OCI-LY3 (cell line): ENCODE data around the gene NFIA.

Experiments
- H2AFZ ChIP-seq: fragments of 200-600, 300-600 bp; shearing (Covaris generic); 2 replicates; pipeline ENCODE4 v1.6.0; 2014; ENCODE audit warnings: antibody characterized with exemption, low read depth, low read length
- H3K27ac ChIP-seq: fragments of 200-600, 300-600 bp; sonication (generic); 2 replicates; pipeline ENCODE4 v1.5.1; 2014; ENCODE audit warnings: mild to moderate bottlenecking, low read length, moderate library complexity, mixed read lengths
- H3K27me3 ChIP-seq: fragments of 200-600, 300-600 bp; sonication (generic); 2 replicates; pipeline ENCODE4 v1.6.1; 2014; ENCODE audit warnings: low read depth, low read length, mixed read lengths
- H3K36me3 ChIP-seq: fragments of 200-600, 300-600 bp; sonication (generic); replicated peaks from 2 replicates; pipeline ENCODE3; 2014; ENCODE audit warnings: low read depth, low read length, mixed read lengths
- H3K4me1 ChIP-seq: fragments of 300-600, 200-600 bp; sonication (generic); 2 replicates; pipeline ENCODE4 v1.6.1; 2014; ENCODE audit warnings: low read length, mixed read lengths
- H3K4me2 ChIP-seq: fragments of 200-600, 300-600 bp; sonication (generic); 2 replicates; pipeline ENCODE4 v1.6.1; 2014; ENCODE audit warnings: low read length, mixed read lengths
- H3K4me3 ChIP-seq: fragments of 300-600, 200-600 bp; sonication (generic); 2 replicates; pipeline ENCODE4 v1.5.1; 2014; ENCODE audit warnings: antibody characterized with exemption, mild to moderate bottlenecking, low read length, moderate library complexity
- H3K79me2 ChIP-seq: fragments of 300-600, 200-600 bp; shearing (Covaris generic); 2 replicates; pipeline ENCODE4 v1.6.1; 2014; ENCODE audit warnings: mild to moderate bottlenecking, low read length, mixed read lengths
- H3K9ac ChIP-seq: fragments of 300-600, 200-600 bp; shearing (Covaris generic); 2 replicates; pipeline ENCODE4 v1.6.0; 2014; ENCODE audit warnings: mild to moderate bottlenecking, low read length, moderate library complexity
- H3K9me3 ChIP-seq: fragments of 200-600, 300-600 bp; shearing (Covaris generic); 2 replicates; pipeline ENCODE4 v1.6.1; 2014; ENCODE audit warnings: low read length, mixed read lengths; ENCODE audit not compliant: insufficient read depth
- H4K20me1 ChIP-seq: fragments of 200-600, 300-600 bp; sonication (generic); 2 replicates; pipeline ENCODE4 v1.6.1; 2016; ENCODE audit warnings: low read length, mixed read lengths; ENCODE audit not compliant: insufficient read depth
- EZH2phosphoT487 ChIP-seq: fragments of 200-600 bp; shearing (Covaris generic); IDR thresholded peaks from 2 replicates; pipeline ENCODE4 v1.6.1; 2018; ENCODE audit warnings: antibody characterized with exemption, mixed run types, low read depth
- TF ChIP-seq, protein P1 (sequence below): fragments of 200-600, 300-600 bp; sonication (generic); IDR thresholded peaks from 2 replicates; pipeline ENCODE4 v1.5.1; 2014; ENCODE audit warnings: antibody characterized with exemption, low read length, low read depth

Gene NFIA

DNA sequence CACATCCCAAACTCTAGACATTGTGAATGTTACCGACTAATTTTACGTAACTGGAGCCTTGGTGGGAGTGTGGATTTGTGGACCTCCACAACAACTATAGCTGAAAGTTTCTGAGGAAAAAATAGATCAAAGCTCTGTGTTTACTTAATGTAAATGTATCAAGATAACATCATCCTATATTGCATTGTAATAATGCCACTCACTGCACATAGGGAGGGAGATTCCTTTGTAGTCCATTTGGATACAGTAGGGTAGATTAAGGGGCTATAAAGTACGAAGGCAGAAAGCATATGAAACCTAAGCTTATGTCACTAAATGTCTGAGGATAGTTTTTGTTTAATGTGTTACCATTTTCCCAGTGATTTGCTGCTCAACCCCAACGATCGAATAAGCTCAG lies 369.2 kb downstream of the NFIA start:
- H3K9ac ChIP-seq: no peak overlapping the region
- no peaks in the 10 kb centered on the region for H3K27me3 ChIP-seq
- H3K79me2 ChIP-seq: no peaks in the 10 kb centered on the region
- no peak overlapping the region for H3K27ac ChIP-seq
- H3K4me2 ChIP-seq: no peak overlapping the region
- no peaks in the 10 kb centered on the region for H3K9me3 ChIP-seq
- H3K4me1 ChIP-seq: no peaks in the 10 kb centered on the region
- no peak overlapping the region for H3K4me3 ChIP-seq
- no peaks in the 10 kb centered on the region for H4K20me1 ChIP-seq
- H2AFZ ChIP-seq: no peak overlapping the region
- H3K36me3 ChIP-seq: no peaks in the 10 kb centered on the region
- TF ChIP-seq EZH2phosphoT487: no peak
- TF ChIP-seq, protein P1, sequence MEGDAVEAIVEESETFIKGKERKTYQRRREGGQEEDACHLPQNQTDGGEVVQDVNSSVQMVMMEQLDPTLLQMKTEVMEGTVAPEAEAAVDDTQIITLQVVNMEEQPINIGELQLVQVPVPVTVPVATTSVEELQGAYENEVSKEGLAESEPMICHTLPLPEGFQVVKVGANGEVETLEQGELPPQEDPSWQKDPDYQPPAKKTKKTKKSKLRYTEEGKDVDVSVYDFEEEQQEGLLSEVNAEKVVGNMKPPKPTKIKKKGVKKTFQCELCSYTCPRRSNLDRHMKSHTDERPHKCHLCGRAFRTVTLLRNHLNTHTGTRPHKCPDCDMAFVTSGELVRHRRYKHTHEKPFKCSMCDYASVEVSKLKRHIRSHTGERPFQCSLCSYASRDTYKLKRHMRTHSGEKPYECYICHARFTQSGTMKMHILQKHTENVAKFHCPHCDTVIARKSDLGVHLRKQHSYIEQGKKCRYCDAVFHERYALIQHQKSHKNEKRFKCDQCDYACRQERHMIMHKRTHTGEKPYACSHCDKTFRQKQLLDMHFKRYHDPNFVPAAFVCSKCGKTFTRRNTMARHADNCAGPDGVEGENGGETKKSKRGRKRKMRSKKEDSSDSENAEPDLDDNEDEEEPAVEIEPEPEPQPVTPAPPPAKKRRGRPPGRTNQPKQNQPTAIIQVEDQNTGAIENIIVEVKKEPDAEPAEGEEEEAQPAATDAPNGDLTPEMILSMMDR: no peak

DNA sequence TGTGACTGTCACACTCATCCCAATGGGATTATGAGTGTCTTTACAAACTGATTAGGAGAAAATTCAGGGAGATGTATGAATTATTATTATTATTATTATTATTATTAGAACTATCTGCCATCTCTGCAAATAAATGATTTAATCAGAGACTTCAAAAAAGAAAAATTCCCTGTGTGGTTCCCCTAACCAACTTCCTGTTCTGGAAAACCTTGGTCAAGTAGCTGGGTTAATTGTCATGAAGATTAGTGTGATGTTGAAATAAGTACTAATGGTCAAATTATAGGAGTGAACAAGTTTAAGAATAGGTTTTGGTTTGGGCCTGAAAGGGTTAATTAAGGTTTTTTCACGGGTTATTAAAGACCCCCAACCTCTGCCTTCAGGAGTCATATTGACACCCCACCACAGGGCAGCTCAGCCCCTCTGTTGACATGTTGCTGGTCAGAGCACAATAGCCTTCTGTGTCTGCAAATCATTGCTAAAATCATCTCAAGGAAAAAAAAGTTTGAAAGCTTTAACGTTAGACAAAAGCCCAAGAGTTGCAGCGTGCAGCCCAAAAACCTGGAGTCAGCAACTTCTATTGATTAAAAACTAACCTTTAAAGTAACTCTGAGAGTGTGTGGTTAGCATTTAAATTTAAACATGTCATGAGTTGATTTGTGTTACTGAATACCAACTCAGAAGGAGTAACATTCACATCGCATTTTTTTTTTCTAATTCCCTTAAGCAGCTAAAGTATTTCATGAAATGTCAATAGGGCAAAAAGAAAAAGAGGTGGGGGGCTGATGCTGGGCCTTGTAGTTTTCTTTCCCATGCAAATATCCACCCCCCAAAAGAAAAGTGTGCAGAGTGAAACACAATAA lies 370.0 kb downstream of the NFIA start:
- TF ChIP-seq, protein P1: no peak
- TF ChIP-seq EZH2phosphoT487: no peak
- H3K9ac ChIP-seq: no peak overlapping the region
- no peaks in the 10 kb centered on the region for H3K4me1 ChIP-seq
- no peak overlapping the region for H3K27ac ChIP-seq
- H3K4me2 ChIP-seq: no peak overlapping the region
- no peaks in the 10 kb centered on the region for H3K79me2 ChIP-seq
- no peaks in the 10 kb centered on the region for H4K20me1 ChIP-seq
- H3K36me3 ChIP-seq: no peaks in the 10 kb centered on the region
- H3K9me3 ChIP-seq: no peaks in the 10 kb centered on the region
- H3K27me3 ChIP-seq: no peaks in the 10 kb centered on the region
- no peak overlapping the region for H2AFZ ChIP-seq
- H3K4me3 ChIP-seq: no peak overlapping the region

DNA sequence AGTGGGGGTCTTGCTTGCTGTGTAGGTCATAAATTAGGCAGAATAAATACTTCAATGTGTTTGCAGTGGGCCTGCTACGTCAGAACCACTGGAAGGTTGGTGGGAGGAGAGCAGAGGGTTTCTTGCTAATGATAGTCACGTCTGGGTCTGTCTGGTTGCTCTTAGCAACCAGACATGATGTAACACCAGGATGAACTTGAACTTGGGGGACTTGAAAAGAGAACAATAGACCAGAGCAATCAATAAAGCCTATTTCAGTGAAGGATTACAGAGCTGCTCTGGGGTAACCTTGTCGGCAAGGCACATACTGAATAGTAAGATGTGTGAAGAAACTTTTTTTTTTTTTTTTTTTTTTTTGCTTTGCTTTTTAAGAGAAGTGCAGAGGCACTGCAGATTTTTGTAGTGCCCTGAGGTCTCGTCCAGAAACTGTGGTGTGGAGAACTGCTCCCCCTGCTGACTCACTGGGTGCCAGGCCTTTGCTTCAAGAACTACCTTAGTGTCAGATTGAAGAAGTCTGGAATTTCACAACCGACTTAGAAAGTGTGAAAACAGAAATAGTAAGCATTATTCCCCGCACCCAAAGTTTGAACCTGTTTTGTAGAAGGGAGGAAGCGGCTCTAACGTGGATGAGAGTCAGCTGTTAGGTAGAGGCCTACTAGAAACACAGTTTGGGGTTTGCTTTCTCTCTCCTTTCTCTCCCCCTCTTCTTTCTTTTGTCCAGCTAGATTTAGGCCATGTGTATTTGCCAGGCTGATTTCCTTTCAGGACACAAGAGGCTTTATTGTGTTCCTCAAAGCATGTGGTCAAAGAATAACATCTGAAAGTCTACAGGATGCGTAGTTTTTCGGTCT lies 371.0 kb downstream of the NFIA start:
- Histone ChIP-seq H2AFZ (no peak overlapping the region), H3K4me3 (no peak overlapping the region), H3K9ac (no peak overlapping the region), H3K27me3 (no peaks in the 10 kb centered on the region), H3K4me2 (no peak overlapping the region), H3K36me3 (no peaks in the 10 kb centered on the region), H4K20me1 (no peaks in the 10 kb centered on the region), H3K27ac (no peak overlapping the region), H3K79me2 (no peaks in the 10 kb centered on the region), H3K9me3 (no peaks in the 10 kb centered on the region), H3K4me1 (no peaks in the 10 kb centered on the region)
- TF ChIP-seq EZH2phosphoT487: no peak
- TF ChIP-seq, protein P1: peak; percentile 62

DNA sequence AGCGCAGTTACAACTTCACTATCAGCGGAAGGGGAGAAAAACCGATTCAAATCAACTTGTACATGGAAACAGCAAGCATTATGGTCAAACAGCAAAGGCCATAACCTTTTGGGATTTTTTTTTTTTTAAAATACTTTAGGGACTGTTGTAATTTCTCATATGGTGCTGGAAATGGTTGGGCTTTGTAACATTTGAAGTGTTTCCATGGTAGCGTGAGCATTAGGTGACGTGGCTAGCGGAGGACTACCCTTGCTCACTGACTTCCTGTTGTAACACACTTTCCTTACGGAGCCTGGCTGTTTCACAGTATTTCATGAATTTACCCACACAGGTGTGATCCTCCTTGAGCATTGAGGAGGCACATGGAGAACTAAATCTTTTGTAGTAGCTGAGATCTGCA lies 373.0 kb downstream of the NFIA start:
- Histone ChIP-seq H3K4me1 (no peaks in the 10 kb centered on the region), H2AFZ (no peak overlapping the region), H3K4me3 (no peak overlapping the region), H3K9ac (no peak overlapping the region), H3K9me3 (no peaks in the 10 kb centered on the region), H3K36me3 (no peaks in the 10 kb centered on the region), H3K4me2 (no peak overlapping the region), H3K27me3 (no peaks in the 10 kb centered on the region), H4K20me1 (no peaks in the 10 kb centered on the region), H3K79me2 (no peaks in the 10 kb centered on the region), H3K27ac (no peak overlapping the region)
- TF ChIP-seq, protein P1: no peak
- TF ChIP-seq EZH2phosphoT487: no peak
